H1 (cell line): ENCODE data around the gene SNAPIN. TPM values are rescaled to one million over a fixed set of nuclear protein-coding genes. Genes with fewer than 3 reads are reported as not detected.

Source experiments
- CBX8 ChIP-seq: fragments of 300-800, 300-1000 bp; sonication (generic); IDR thresholded peaks from 2 replicates; pipeline ENCODE4 v1.7.1; 2016; ENCODE audit warnings: low read depth, low read length, borderline replicate concordance
- EP300 ChIP-seq, 2 experiments: IDR thresholded peaks; 1 replicate in 1 of 2; 2 replicates in 1 of 2; pipeline ENCODE4 v1.6.1; 2011 to 2012; ENCODE audit warnings: low read depth in 2 of 2, low read length in 2 of 2, mild to moderate bottlenecking in 2 of 2, borderline replicate concordance in 1 of 2, inconsistent platforms in 1 of 2, moderate library complexity in 1 of 2
- KDM4A ChIP-seq: IDR thresholded peaks from one replicate; pipeline ENCODE4 v1.7.1; 2012; ENCODE audit warnings: low read depth, mild to moderate bottlenecking, moderate library complexity, low read length, inconsistent platforms; ENCODE audit not compliant: severe bottlenecking
- RFX5 ChIP-seq: IDR thresholded peaks from 2 replicates; pipeline ENCODE4 v1.6.1; 2011; ENCODE audit warnings: low read depth, low read length, improper control_type of control experiment, borderline replicate concordance
- RNF2 ChIP-seq: fragments of 200-900, 300-1000 bp; sonication (generic); IDR thresholded peaks from 2 replicates; pipeline ENCODE4 v1.7.1; 2016; ENCODE audit warnings: borderline replicate concordance, low read depth, mild to moderate bottlenecking, antibody characterized with exemption, low read length; ENCODE audit not compliant: poor library complexity, severe bottlenecking; ENCODE audit errors: missing control alignments
- SIRT6 ChIP-seq: IDR thresholded peaks from one replicate; pipeline ENCODE4 v1.7.1; 2012; ENCODE audit warnings: low read length, inconsistent platforms
- SP1 ChIP-seq: IDR thresholded peaks from 2 replicates; pipeline ENCODE4 v1.6.1; 2011; ENCODE audit warnings: low read depth, low read length
- TEAD4 ChIP-seq: IDR thresholded peaks from 2 replicates; pipeline ENCODE4 v1.6.1; 2012; ENCODE audit warnings: low read depth, low read length, inconsistent platforms, mixed read lengths
- YY1 ChIP-seq: IDR thresholded peaks from 2 replicates; pipeline ENCODE4 v1.6.1; 2011; ENCODE audit warnings: low read depth, mild to moderate bottlenecking, low read length
- polyA plus RNA-seq, 7 experiments: library from polyadenylated mRNA; depleted of rRNA in 3 of 7; stranded (reverse) in 5 of 7; unstranded in 2 of 7; fragments of >200 nt in 5 of 7; fragments of 200-250 nt in 2 of 7; gene quantifications; 1 replicate in 5 of 7; 2 replicates in 1 of 7; 4 replicates in 1 of 7; pipeline versions ENCODE4 v1.2.1 to v1.2.3, GENCODE V29; 2011 to 2013; ENCODE audit warnings: missing spikeins in 2 of 7, mixed read lengths in 2 of 7
- total RNA-seq: library from RNA; stranded (reverse); fragmentation: NEBNext Ultra II Directional; extraction: Animal tissue kit (Norgen Biotek cat#: 25700); gene quantifications from 2 replicates; pipeline ENCODE4 v1.2.1, GENCODE V29; 2021
- TF ChIP-seq, protein P1 (sequence below): IDR thresholded peaks from 2 replicates; pipeline ENCODE4 v1.6.1; 2011; ENCODE audit warnings: low read depth, mild to moderate bottlenecking, low read length; ENCODE audit not compliant: insufficient read depth

Gene SNAPIN
- total and polyA plus RNA-seq, 2 of the 8 experiments (the other 6 are each of a cell fraction or from before 2014, with no cell fraction given): 25.7 to 31.1 TPM

DNA sequence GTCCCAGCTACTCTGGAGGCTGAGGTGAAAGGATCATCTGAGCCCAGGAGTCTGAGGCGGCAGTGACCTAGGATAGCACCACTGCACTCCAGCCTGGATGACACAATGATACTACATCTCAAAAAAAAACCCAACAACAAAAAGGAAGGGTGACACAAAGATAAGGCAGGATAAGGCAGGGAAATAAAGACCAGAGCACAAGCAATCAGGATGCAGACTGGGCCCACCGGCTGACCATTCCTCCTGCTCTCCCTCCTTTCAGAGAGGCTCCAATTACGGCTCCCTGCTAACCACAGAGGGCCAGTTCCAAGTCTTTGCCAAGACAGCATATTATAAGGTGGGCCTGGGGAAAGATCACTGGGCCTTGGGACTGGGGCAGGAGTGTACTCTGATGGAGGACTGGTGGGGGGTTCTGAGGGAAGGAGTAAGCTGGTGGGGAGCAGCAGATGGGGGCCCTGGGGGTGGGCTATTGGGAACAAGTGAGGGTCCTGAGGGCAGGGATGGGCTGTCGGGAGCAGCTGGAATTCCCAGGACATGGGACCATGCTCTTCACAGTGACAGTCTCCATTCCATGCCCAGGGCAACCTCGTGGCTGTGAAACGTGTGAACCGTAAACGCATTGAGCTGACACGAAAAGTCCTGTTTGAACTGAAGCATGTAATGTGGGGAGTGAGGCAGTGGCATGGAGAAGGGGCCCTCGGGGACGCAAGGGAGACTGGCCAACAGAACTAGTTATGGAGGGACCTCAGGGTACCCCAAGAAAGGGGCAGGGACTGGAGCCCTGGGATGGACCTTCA, 27.2 kb downstream of the SNAPIN start (continued):
- TF ChIP-seq CBX8 (no peak), EP300 (IDR thresholded peaks at IDR 0.05; ENCODE audit: borderline replicate concordance in 1 of 2, low read depth in 2 of 2, low read length in 2 of 2) (no peak), TEAD4 (no peak), RNF2 (no peak), SP1 (no peak), KDM4A (no peak), RFX5 (no peak), SIRT6 (no peak), YY1 (no peak)
- TF ChIP-seq, protein P1, sequence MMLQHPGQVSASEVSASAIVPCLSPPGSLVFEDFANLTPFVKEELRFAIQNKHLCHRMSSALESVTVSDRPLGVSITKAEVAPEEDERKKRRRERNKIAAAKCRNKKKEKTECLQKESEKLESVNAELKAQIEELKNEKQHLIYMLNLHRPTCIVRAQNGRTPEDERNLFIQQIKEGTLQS: no peak
- TF ChIP-seq, all 59 proteins: peak for 0
